Kidney (tissue), 14 donors: ENCODE results near the gene CHSY3. TPM values are rescaled to one million over a fixed set of nuclear protein-coding genes. Genes with fewer than 3 reads are reported as not detected.

Experiments
- DNase-seq, 5 donors: peaks; one replicate each; pipeline ENCODE4 v3.0.0-alpha.2; 2013 to 2020
- FAIRE-seq: peaks from 2 replicates; lab custom pipeline; 2012; peaks lifted over from hg19 to GRCh38; lab: Jason Lieb, UNC
- H3K27ac ChIP-seq, 2 donors: one replicate each; pipeline ENCODE4 v1.7.0; 2013; ENCODE audit warnings: low read depth in 2 of 2, low read length in 2 of 2, inconsistent platforms in 1 of 2
- H3K27me3 ChIP-seq: one replicate; pipeline ENCODE4 v1.7.1; 2013; ENCODE audit warnings: low read length, inconsistent platforms; ENCODE audit not compliant: control insufficient read depth, insufficient read depth
- H3K36me3 ChIP-seq, 3 donors: one replicate each; pipeline versions ENCODE4 v1.7.0 to v1.7.1; 2013; ENCODE audit warnings: low read length in 3 of 3, control low read depth in 1 of 3, inconsistent platforms in 1 of 3; ENCODE audit not compliant: insufficient read depth in 3 of 3, control insufficient read depth in 2 of 3
- H3K4me1 ChIP-seq, 3 donors: one replicate each; pipeline versions ENCODE4 v1.7.0 to v1.7.1; 2013; ENCODE audit warnings: low read length in 3 of 3, inconsistent platforms in 1 of 3, low read depth in 1 of 3; ENCODE audit not compliant: control insufficient read depth in 2 of 3, insufficient read depth in 2 of 3
- H3K4me3 ChIP-seq, 3 donors: one replicate each; pipeline versions ENCODE4 v1.7.0 to v1.8.1; 2013; ENCODE audit warnings: low read length in 3 of 3, control low read depth in 1 of 3, inconsistent platforms in 1 of 3
- H3K9ac ChIP-seq, 3 donors: one replicate each; pipeline versions ENCODE4 v1.7.0 to v1.7.1; 2013; ENCODE audit warnings: low read length in 3 of 3, control low read depth in 1 of 3, inconsistent platforms in 1 of 3
- H3K9me3 ChIP-seq, 3 donors: one replicate each; pipeline versions ENCODE4 v1.7.0 to v1.7.1; 2013; ENCODE audit warnings: low read length in 3 of 3, control low read depth in 1 of 3, inconsistent platforms in 1 of 3; ENCODE audit not compliant: control insufficient read depth in 2 of 3, insufficient read depth in 1 of 3
- intact Hi-C: fragments of 100-400 bp; cut with DNase I; formaldehyde crosslinking; loops from one replicate; pipeline ENCODE4 v1.11.1; 2022
- polyA plus RNA-seq: library from polyadenylated mRNA; stranded (reverse); fragments of 350-450 nt; fragmentation: Illumina TruSeq; extraction: RNeasy Lipid Tissue Mini Kit (QIAGEN cat#74804); gene quantifications from one replicate; pipeline ENCODE4 v1.2.3, GENCODE V29; 2014; ENCODE audit warnings: low read depth, low replicate concordance; ENCODE audit not compliant: insufficient read depth
- total RNA-seq: library from RNA; stranded (reverse); fragmentation: NEBNext Ultra II Directional; extraction: Animal tissue kit (Norgen Biotek cat#: 25700); gene quantifications from one replicate; pipeline ENCODE4 v1.2.1, GENCODE V29; 2021
- TF ChIP-seq, protein P1 (sequence below): IDR thresholded peaks from 3 replicates; pipeline ENCODE4 v1.5.1; 2012; ENCODE audit warnings: mild to moderate bottlenecking, moderate library complexity, borderline replicate concordance; ENCODE audit not compliant: insufficient read depth; ENCODE audit errors: extremely low read depth
- donor health status: control.
- donor health status: control.
- donor health status: control.
- donor health status: control.
- donor health status: control.
- donor health status: DM: yes; HTN: yes; CAD: no.
- donor health status: Normal renal cell carcinoma (clear cell type).

Gene CHSY3
- total and polyA plus RNA-seq, 2 donors from 2014 or later = 0.13 to 3.0 TPM

DNA sequence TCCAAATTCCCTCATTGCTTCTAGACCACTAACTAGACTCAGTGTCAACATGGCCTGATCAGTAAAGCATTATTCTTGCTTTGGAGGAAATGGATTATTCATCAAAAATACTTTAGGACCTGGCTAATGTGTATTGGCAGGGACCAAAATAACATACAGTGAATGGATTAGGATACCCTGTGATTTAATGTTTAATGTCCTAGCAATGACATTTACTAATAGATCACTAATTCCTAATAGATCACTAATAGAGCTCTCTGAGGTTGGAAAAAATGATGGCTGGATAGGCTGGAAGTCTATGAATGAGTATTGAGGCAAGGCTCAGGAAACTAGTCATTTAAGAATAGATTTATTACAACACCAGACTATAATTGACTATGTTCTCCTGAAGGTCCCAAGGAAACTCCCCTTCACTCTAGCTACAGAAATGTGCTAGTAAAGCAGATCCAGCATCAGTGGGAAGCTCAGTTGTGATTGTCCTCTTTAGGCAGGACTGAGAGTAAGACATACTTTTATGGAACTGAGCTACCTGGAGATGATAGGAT lies 46.1 kb upstream of the CHSY3 start:
- H3K9me3 ChIP-seq = no peaks in the 10 kb centered on the region
- no peaks in the 10 kb centered on the region for H3K4me1 ChIP-seq
- no peaks in the 10 kb centered on the region for H3K27me3 ChIP-seq
- intact Hi-C loops = no loop called here
- DNase-seq (no peak), FAIRE-seq (no peak)
- no peak overlapping the region for H3K4me3 ChIP-seq
- H3K36me3 ChIP-seq = no peaks in the 10 kb centered on the region
- no peak overlapping the region for H3K9ac ChIP-seq
- TF ChIP-seq, protein P1, sequence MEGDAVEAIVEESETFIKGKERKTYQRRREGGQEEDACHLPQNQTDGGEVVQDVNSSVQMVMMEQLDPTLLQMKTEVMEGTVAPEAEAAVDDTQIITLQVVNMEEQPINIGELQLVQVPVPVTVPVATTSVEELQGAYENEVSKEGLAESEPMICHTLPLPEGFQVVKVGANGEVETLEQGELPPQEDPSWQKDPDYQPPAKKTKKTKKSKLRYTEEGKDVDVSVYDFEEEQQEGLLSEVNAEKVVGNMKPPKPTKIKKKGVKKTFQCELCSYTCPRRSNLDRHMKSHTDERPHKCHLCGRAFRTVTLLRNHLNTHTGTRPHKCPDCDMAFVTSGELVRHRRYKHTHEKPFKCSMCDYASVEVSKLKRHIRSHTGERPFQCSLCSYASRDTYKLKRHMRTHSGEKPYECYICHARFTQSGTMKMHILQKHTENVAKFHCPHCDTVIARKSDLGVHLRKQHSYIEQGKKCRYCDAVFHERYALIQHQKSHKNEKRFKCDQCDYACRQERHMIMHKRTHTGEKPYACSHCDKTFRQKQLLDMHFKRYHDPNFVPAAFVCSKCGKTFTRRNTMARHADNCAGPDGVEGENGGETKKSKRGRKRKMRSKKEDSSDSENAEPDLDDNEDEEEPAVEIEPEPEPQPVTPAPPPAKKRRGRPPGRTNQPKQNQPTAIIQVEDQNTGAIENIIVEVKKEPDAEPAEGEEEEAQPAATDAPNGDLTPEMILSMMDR = no peak
- no peak overlapping the region for H3K27ac ChIP-seq

- H3K36me3 ChIP-seq = no peaks in the 10 kb centered on the region
- DNase-seq (no peak), FAIRE-seq (no peak)
- TF ChIP-seq, protein P1 = no peak
- H3K27ac ChIP-seq = no peak overlapping the region
- no peaks in the 10 kb centered on the region for H3K4me1 ChIP-seq
- no peaks in the 10 kb centered on the region for H3K9me3 ChIP-seq
- H3K27me3 ChIP-seq = no peaks in the 10 kb centered on the region
- H3K4me3 ChIP-seq = no peak overlapping the region
- intact Hi-C loops = no loop called here
- no peak overlapping the region for H3K9ac ChIP-seq
Observed at GRCh38 chr5:129884322-129884721, 19.9 kb upstream of the CHSY3 start.

GRCh38 chr5:129899454-129899853 lies 4.8 kb upstream of the CHSY3 start:
- Histone ChIP-seq H3K36me3 (no peaks in the 10 kb centered on the region), H3K27me3 (no peaks in the 10 kb centered on the region), H3K27ac (no peak overlapping the region), H3K4me1 (no peaks in the 10 kb centered on the region), H3K9me3 (no peaks in the 10 kb centered on the region), H3K4me3 (no peak overlapping the region), H3K9ac (no peak overlapping the region)
- intact Hi-C loops = no loop called here
- DNase-seq (peak in 1 of 5 donors; percentile 32), FAIRE-seq (peak; percentile 94)
- TF ChIP-seq, protein P1 = peak; percentile 39

DNA sequence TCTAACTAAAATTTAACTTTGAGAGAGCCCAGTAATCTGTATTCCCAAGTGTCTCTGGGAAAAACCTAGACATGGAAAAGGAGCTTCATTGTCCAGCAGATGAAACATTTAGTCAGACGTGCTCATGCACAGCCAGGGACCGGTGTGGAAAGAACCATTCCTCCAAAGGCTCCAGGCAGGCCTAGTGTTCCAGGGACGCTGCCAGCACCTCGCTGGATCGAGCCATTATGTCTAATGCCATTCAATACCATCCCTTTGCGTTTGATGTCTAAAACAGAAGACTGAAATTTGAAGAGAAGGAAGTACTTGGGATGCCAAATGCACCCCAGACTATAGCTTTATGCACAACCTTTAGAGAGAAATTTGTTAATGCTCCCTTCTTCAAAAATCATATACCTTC lies 1.4 kb upstream of the CHSY3 start:
- peaks cover 0 to 10% (median 9%) of the 10 kb centered on the region in 3 donors for H3K4me1 ChIP-seq
- H3K36me3 ChIP-seq = no peaks in the 10 kb centered on the region
- no peak overlapping the region for H3K27ac ChIP-seq
- intact Hi-C loops = no loop called here
- DNase-seq = peak in 1 of 5 donors; percentile 0
- no peaks in the 10 kb centered on the region for H3K27me3 ChIP-seq
- H3K9me3 ChIP-seq = no peaks in the 10 kb centered on the region
- no peak overlapping the region for H3K9ac ChIP-seq
- no peak for FAIRE-seq
- H3K4me3 ChIP-seq = no peak overlapping the region
- TF ChIP-seq, protein P1 = no peak
